NOMO-1 (cell line): ENCODE results near the gene TMEM245.

Source experiments
- DNase-seq, 2 experiments: peaks; one replicate each; lab custom pipeline; 2025; ENCODE audit not compliant: unreplicated experiment in 2 of 2; lab: John Stamatoyannopoulos, UW

TMEM245 gene

GRCh38 chr9:109031241-109031640 is 88.5 kb downstream of the TMEM245 start:
- no peak for DNase-seq

DNA sequence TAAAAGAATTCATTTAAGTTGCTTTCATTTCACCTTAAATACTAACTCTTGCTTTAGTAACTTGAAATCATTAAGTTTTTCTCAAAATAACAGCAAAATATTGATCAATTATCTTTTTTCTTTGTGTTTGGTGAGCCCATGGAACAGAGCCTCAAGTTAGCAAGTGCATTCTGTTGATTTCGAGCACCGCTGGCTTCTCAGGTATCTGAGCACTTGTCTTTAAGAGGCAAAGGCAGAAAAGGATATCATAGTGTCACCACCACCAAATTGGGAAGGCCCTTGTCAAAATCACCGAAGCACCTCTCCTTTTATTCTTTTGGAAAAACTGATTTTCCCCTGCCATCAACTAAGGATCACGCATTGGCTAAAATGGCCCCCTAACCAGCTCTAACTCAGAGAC is 89.3 kb downstream of the TMEM245 start:
- DNase-seq, result no peak

DNA sequence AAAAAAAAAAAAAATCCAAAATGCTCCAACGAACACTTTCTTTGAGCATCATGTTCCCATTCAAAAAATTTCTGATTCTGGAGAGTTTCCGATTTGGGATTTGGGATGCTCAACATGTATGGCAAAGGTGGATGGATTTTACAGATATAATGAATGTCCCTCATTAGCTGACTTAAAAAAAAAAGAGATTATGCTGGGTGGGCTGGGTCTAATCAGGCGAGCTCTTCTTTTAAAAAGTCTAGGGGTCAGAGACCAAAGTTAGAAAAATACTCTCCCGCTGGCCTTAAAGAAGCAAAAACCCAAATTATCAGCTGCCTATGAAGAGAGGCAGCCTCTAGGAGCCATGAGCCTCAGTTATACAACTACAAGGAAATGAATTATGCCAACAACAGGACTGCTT is 91.3 kb downstream of the TMEM245 start:
- DNase-seq, result no peak

DNA sequence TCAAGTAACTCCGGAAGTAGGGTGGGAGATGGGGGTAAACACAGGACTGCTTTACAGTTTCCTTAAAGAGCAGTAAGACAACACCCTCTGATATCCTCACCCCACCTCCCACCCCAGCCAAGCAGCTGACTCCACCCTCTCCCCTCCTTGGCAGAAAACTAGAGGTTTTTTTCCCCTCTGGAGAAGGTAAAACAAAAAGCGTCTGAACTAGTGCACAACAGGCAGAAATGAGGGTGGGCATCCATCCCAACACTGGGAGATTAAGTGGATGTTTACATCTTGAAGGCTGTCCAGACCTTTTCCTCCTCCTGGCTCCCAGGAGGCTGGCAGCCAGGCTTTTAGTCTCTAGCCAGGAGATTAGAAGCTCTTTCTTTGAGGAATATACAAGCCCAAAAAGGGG is 92.6 kb downstream of the TMEM245 start:
- DNase-seq, result no peak

DNA sequence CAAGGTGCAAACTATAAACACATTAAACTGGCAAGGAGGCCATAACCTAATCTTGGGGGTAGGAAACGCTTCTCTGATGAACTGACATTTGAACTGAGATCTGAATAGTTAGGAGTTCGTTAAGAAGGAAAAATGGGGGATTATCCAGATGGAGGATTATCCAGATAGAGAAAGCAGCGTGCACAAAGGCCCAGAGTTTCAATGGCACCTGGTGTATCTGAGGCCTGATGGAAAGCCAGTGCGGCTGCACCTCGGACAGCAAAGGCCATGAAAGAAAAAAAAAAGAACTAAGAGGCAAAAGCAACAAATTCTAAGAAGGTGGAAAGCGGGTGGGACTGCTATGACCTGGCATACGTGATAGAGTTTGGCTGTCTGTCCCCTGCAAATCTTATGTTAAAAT is 93.4 kb downstream of the TMEM245 start:
- DNase-seq, result no peak

DNA sequence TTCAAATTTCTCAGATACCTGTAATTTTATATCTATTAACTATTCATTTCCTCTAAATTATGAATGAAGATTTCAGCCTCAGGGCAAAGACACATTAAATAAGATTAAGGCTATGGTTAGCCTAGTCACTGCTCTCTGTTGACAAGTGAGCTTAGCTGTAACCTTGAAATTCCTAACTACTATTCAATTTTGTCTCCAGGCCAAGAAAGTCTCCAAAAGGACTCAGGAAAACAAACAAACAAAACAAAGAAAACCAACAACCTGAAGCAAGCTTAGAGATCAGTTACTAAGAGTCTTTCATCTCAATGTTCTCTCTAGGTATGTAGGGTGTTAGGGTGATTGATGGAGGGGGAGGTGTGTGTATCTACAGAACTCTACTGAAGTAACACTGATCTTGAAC is 96.9 kb downstream of the TMEM245 start:
- DNase-seq, result no peak

DNA sequence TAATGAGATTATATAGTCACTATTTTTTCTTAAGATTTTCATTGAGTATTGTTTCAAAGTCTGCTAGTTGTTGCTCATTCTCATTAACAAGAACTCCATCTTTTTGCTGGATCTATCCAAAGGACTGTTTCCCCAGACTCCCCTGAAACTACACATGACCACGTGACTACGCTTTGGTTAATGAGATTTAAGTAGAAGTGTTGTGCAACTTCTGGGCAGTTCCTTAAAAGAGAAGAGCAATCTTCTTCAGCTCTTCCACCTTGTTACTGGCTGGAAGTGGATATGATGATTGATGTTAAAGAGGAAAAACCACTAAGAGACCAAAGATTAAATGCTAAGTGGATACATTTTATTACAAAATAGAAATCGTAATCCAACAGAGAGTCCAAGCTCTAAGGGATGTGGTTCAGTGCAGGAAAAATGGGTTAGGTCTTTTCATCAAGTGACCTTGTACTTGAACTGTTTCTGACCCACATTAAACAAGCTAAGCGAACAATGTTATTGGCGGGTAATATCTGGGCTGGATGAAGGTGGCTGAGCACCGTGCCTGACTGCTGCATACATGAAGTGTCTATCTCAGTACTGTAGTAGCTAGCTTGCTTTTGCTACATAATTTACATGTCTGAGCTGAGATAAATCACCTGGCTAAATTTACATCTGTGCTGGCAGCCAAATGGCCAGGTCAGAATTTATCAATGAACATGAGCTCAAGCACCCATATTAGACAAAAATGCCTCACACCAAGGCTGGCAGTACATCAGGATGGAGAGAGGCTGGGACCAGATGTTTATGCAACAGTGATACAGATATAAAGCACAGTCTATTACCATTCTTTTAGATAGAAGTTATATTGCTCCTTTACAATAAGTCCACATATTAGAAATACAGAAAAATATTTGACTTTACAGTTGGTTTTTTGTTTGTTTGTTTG is 98.9 kb downstream of the TMEM245 start:
- DNase-seq, result peak; percentile 29 to 75

DNA sequence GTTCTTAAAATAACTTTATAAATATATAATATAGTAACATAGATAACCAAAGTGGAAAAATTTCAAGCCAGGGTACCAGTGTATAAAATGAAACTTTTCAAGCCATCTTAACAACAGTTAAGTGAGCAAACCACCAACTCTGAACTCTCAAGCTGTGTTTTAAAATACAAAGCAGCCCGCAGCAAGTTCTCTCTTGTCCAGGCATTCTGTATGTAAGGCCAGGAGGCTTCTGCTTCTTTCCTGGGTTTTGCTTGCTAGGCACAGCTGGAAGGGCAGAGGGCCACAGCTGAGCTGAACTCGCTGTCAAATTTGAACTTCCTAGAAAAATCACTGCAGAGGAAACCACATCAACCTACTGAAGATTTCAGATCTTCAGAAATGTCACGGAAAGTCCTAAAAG is 99.6 kb downstream of the TMEM245 start:
- no peak for DNase-seq

GRCh38 chr9:109019420-109019819 is 100.3 kb downstream of the TMEM245 start:
- no peak for DNase-seq

DNA sequence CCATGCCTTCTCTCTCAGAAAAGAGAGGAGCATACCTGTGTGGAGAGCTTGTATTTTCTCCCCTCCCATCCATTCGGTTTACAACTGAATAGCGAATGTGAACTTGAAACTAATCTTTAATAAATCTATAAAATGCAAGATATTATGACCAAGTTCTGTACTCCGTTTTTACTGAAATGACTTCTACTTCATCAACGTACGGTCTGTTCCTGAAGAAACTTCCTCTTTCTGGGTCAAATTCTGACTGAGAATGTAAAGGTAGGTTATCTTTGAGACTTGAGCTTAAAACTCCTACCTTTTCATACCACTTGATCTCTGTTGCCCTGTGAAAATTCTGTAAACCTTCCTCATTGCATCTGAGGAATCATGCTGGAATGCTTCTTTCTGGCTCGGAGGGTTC is 102.3 kb downstream of the TMEM245 start:
- DNase-seq, result peak in 1 of 2 experiments; percentile 32

GRCh38 chr9:109017061-109017460 is 102.7 kb downstream of the TMEM245 start:
- DNase-seq, result no peak

DNA sequence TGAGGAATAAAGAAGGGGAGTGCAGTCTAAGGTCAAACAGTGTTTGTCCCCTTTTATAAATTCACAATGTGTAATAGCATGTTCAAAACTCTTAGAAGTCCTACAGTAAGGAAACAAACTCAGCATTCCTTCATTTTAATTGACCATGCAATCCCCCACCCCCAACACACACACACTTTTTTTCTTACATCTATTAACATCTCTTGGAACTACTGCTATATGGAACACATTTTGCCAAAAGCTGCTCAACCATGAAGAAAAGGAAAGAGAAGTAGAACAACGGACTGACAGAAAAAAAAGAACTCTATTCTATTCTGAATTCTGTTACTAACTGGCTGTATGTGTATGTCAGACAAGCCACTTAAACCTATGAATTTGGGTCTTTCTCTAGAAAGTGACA is 103.6 kb downstream of the TMEM245 start:
- DNase-seq, result no peak

DNA sequence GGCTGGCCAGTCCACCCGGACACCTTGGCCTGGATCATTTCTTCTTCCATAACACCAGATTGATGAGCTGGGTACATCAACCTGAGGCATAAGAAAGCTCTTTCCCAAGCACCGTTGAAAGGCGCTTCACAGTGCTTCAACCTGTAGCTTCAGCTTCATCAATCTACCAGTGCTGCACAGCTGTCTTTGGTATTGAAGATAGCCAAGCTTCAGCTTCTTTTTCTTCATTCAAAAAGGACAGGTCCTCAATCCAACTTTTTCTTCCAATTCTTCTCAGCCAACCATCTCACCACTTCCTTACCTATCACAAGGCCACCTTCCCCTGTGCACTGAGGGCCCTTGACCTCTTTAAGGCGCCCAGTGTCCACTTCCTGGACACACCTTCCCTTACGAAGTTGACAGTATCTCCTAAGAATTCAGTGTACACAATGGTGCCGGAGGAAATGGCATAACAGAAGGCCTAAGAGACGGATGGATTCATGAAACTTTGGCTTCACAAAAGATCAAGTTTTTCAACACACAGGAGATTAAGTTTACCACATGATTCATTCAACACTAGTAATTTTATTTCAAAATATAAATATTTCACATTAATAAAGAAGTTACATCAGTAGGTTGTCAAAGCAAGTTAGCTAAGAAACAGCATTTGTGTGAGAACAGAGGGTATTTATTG is 105.0 kb downstream of the TMEM245 start:
- no peak for DNase-seq

DNA sequence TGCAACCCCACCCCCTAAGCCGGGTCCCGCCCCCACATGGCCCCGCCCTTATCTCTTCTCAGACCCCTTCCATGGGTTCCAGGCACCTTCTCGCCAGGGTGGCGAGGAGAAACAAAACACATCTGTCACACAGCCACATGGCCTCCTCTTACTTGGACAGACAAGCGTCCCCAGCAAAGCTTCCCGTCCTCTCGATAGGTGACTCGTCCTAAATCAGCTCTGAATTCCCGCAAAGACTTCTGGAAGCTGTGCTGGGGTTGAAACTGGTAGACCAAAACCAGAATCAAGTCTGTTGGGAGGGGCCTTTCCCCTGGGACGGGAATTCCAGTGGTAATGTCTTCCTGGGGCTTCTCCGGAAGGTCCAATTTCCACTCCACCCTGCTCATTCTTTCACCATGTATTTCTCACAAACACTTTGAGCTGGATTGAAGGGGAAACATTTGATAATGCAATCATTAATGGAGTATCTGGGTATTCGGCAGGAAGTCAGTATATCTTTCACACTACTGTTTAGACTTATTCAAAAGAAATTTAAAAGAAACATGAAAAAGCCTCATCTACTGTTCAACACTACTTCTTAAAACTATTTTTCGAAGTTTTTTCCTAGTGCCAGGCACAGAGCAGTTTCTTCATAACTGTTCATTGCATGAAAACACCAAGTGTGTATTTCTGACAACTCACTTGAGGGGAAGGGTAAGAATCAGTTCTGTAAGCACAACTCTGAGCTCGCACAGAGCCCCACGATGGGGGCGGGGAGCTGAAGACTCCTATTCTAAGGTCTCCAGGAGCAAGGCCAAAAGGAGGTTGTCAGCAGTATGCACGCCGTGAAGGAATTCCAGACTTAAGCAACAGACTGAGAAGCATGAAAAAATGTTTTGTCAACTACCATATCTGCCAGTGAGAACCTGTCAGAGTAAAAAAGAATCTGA is 105.8 kb downstream of the TMEM245 start:
- no peak for DNase-seq

- peak; percentile 56 to 79 for DNase-seq
Observed at GRCh38 chr9:109012876-109013678, 106.7 kb downstream of the TMEM245 start, which contains the start of gene CTNNAL1. TSS of gene CTNNAL1 (minus strand) at chr9:109013499. CDS start at chr9:109013442, 57 bp downstream.

GRCh38 chr9:109012009-109012875 is 107.5 kb downstream of the TMEM245 start:
- peak in 1 of 2 experiments; percentile 40 for DNase-seq

DNA sequence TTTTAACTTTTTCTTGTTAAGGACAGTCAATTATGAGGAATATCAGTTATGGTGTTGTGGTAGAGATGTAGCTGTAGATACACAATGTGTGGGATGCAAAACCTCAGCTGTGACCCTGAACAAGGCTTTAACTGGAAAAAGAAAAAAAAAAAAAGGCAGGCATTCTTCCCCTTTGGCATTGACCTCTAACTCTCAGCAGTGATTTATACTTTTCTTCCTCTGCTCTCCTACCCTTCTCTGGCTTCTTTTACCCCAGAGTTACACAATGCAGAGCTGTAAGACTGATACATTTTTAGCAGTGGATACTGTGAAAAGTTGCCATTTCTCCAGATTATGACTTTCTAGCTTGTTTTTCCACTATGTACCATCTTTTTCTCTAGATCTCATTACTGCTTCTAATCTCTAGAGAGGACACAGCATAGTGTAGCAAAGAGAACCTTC is 108.5 kb downstream of the TMEM245 start:
- DNase-seq, result no peak

- peak in 1 of 2 experiments; percentile 44 for DNase-seq
Observed at GRCh38 chr9:109010746-109011145, 109.0 kb downstream of the TMEM245 start.

DNA sequence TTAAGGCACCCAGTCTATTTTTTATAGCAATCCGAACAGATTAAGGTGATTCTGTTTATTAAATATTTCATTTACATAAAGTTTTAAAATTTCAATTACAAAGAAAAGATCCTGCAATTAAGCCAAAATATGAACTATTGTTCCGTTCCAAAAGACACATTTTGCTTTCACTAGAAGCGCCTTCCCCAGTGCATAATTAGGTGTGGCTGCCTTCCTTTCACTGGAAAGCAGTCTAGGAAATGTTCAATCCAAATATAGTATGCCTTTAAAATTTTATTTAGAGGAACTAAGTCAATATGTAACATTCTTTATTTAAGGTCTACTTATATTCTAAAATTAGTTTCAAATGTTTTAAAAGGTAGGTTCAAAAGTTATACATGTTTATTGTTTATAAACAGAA is 114.1 kb downstream of the TMEM245 start:
- DNase-seq, result no peak
